ENCODE results near the gene HOXD4. TPM values are rescaled to one million over a fixed set of nuclear protein-coding genes. Genes with fewer than 3 reads are reported as not detected.

Gene HOXD4
- polyA plus RNA-seq, 1 donor from 2014 or later, result not detected

DNA sequence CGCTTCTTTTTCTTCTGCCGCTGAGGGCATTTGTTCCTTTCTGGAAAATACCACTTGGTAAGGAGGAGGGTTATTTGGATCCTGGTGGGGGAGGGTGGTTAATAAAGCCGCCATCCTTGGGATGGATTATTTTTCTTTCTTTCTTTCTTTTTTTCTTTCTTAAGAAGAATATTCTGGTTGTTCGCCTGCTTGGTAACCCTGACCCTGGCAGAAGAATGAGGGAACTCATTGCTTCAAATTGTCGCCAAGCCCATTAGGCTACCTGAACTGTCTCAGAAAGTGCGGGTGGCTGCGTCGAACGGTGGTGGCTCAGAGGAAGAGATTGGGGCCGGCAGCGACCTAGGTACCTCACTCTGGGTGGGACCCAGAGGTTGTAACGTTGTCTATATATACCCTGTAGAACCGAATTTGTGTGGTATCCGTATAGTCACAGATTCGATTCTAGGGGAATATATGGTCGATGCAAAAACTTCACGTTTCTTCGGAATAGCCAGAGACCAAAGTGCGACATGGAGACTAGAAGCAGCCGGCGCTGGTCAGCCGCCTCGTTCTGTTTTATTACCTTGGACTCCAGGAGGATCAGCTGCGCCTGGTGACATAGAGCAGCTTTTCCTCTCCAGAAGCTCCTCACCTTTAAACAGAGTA is 1.3 kb upstream of the HOXD4 start:
- TF ChIP-seq, protein P1, sequence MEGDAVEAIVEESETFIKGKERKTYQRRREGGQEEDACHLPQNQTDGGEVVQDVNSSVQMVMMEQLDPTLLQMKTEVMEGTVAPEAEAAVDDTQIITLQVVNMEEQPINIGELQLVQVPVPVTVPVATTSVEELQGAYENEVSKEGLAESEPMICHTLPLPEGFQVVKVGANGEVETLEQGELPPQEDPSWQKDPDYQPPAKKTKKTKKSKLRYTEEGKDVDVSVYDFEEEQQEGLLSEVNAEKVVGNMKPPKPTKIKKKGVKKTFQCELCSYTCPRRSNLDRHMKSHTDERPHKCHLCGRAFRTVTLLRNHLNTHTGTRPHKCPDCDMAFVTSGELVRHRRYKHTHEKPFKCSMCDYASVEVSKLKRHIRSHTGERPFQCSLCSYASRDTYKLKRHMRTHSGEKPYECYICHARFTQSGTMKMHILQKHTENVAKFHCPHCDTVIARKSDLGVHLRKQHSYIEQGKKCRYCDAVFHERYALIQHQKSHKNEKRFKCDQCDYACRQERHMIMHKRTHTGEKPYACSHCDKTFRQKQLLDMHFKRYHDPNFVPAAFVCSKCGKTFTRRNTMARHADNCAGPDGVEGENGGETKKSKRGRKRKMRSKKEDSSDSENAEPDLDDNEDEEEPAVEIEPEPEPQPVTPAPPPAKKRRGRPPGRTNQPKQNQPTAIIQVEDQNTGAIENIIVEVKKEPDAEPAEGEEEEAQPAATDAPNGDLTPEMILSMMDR (IDR thresholded peaks at IDR 0.05; ENCODE audit: poor library complexity, severe bottlenecking), result no peak
- TF ChIP-seq RAD21 (conservative IDR thresholded peaks at IDR 0.05), result no peak
- TF ChIP-seq MXI1 (conservative IDR thresholded peaks at IDR 0.05; ENCODE audit: poor library complexity, severe bottlenecking), result no peak
- TF ChIP-seq EZH2 (IDR thresholded peaks at IDR 0.05; ENCODE audit: borderline replicate concordance, insufficient read depth, low read length, poor library complexity, severe bottlenecking), result no peak
- TF ChIP-seq SMC3 (conservative IDR thresholded peaks at IDR 0.05; ENCODE audit: poor library complexity), result no peak
- TF ChIP-seq TAF1 (IDR thresholded peaks at IDR 0.05; ENCODE audit: low read depth), result no peak
- TF ChIP-seq POLR2AphosphoS5 (IDR thresholded peaks at IDR 0.05), result no peak
- TF ChIP-seq EP300 (conservative IDR thresholded peaks at IDR 0.05; ENCODE audit: poor library complexity, severe bottlenecking), result no peak
- TF ChIP-seq, protein P2, sequence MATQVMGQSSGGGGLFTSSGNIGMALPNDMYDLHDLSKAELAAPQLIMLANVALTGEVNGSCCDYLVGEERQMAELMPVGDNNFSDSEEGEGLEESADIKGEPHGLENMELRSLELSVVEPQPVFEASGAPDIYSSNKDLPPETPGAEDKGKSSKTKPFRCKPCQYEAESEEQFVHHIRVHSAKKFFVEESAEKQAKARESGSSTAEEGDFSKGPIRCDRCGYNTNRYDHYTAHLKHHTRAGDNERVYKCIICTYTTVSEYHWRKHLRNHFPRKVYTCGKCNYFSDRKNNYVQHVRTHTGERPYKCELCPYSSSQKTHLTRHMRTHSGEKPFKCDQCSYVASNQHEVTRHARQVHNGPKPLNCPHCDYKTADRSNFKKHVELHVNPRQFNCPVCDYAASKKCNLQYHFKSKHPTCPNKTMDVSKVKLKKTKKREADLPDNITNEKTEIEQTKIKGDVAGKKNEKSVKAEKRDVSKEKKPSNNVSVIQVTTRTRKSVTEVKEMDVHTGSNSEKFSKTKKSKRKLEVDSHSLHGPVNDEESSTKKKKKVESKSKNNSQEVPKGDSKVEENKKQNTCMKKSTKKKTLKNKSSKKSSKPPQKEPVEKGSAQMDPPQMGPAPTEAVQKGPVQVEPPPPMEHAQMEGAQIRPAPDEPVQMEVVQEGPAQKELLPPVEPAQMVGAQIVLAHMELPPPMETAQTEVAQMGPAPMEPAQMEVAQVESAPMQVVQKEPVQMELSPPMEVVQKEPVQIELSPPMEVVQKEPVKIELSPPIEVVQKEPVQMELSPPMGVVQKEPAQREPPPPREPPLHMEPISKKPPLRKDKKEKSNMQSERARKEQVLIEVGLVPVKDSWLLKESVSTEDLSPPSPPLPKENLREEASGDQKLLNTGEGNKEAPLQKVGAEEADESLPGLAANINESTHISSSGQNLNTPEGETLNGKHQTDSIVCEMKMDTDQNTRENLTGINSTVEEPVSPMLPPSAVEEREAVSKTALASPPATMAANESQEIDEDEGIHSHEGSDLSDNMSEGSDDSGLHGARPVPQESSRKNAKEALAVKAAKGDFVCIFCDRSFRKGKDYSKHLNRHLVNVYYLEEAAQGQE (IDR thresholded peaks at IDR 0.05; ENCODE audit: borderline replicate concordance), result no peak
- Histone ChIP-seq H3K9ac (ENCODE audit: low read length) (no peak overlapping the region), H3K4me3 (ENCODE audit: low read length) (no peak overlapping the region), H3K9me3 (ENCODE audit: low read length) (peaks cover 10% of the 10 kb centered on the region), H3K27me3 (ENCODE audit: insufficient read depth, low read depth, low read length) (peaks cover 100% of the 10 kb centered on the region), H3K79me2 (replicated peaks; ENCODE audit: insufficient read depth, low read length) (no peaks in the 10 kb centered on the region), H2AFZ (ENCODE audit: low read depth, low read length) (no peak overlapping the region), H4K20me1 (ENCODE audit: insufficient read depth) (no peaks in the 10 kb centered on the region), H3K27ac (ENCODE audit: low read length) (no peak overlapping the region), H3K36me3 (ENCODE audit: insufficient read depth, low read length) (no peaks in the 10 kb centered on the region), H3K9me2 (ENCODE audit: insufficient read depth, low read length) (no peaks in the 10 kb centered on the region), H3F3A (ENCODE audit: insufficient read depth, low read length, poor library complexity, severe bottlenecking) (no peaks in the 10 kb centered on the region), H3K4me2 (ENCODE audit: low read length) (no peak overlapping the region)

DNA sequence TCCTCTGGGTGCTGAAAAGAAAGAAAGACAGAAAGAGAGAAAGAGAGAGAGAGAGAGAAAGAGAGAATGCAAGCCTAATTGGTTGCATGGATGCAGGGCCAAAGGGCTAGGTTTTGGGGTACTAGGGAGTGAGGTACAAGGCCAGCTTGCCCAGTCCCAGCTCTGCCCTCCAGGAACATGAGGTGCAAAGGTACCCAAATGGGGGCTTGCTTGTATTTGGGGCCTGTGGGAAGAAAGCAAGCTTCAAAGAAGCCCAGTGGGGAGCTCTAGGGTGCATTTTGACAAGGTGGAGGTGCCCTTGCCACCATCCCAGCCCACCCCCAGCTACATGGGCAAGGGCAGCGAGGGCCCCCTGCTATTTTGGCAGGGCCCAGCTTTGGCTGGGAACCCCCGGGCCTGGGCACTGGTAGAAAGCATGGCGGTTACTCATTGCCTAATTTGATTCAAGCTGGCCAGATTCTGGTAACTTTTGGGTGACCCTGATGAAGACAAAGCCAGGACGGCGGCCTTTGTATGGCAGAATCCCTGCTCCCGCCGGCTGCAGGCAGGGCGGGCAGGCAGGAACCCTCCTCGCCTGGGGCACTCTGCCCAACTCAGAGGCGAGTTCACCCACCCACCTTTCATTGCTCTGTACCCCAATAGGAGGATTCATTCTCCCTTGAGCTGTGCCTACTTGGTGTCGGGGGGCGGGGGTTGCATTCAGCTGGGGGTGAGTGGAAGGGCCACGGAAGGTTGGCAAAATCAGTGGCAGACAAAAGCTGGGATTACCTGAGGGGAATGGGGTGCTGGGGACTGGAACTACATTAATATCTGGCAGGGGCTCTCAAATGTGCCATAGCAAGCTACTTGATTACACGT is 537 bp upstream of the HOXD4 start:
- Histone ChIP-seq H2AFZ (ENCODE audit: low read depth, low read length) (no peak overlapping the region), H3F3A (ENCODE audit: insufficient read depth, low read length, poor library complexity, severe bottlenecking) (no peaks in the 10 kb centered on the region), H3K9me3 (ENCODE audit: low read length) (peaks cover 12% of the 10 kb centered on the region), H3K79me2 (replicated peaks; ENCODE audit: insufficient read depth, low read length) (no peaks in the 10 kb centered on the region), H3K27ac (ENCODE audit: low read length) (no peak overlapping the region), H3K27me3 (ENCODE audit: insufficient read depth, low read depth, low read length) (peaks cover 100% of the 10 kb centered on the region), H3K4me3 (ENCODE audit: low read length) (no peak overlapping the region), H3K4me2 (ENCODE audit: low read length) (no peak overlapping the region), H3K9ac (ENCODE audit: low read length) (no peak overlapping the region), H4K20me1 (ENCODE audit: insufficient read depth) (no peaks in the 10 kb centered on the region), H3K9me2 (ENCODE audit: insufficient read depth, low read length) (no peaks in the 10 kb centered on the region), H3K36me3 (ENCODE audit: insufficient read depth, low read length) (no peaks in the 10 kb centered on the region)
- TF ChIP-seq SMC3 (conservative IDR thresholded peaks at IDR 0.05; ENCODE audit: poor library complexity) (no peak), POLR2AphosphoS5 (IDR thresholded peaks at IDR 0.05) (no peak)
